Calu3 (cell line): Measurements from ENCODE around the gene VWC2. TPM values are rescaled to one million over a fixed set of nuclear protein-coding genes. Genes with fewer than 3 reads are reported as not detected.

Experiments used
- Bru-seq: library from RNA; stranded (reverse); fragments of 400-500 nt; gene quantifications from one replicate; lab custom pipeline; 2021; lab: Mats Ljungman, UMichigan
- BruChase-seq, 2 experiments: library from RNA; stranded (reverse); fragments of 400-500 nt; gene quantifications; one replicate each; lab custom pipeline; 2021; lab: Mats Ljungman, UMichigan
- BruUV-seq: library from RNA; stranded (reverse); fragments of 400-500 nt; replicated peaks from 2 replicates; lab custom pipeline; 2021; lab: Mats Ljungman, UMichigan
- CTCF ChIA-PET: fragments of 300-600 bp; sonication (Branson Sonifier 250); formaldehyde crosslinking; loops from one replicate; lab custom pipeline; 2022; ENCODE audit warnings: antibody characterized with exemption; lab: Charles Lee
- DNase-seq: peaks from one replicate; pipeline ENCODE4 v3.0.0; 2022
- H3K27ac Mint-ChIP-seq: one replicate; pipeline ENCODE4 v1.8.0; 2022; ENCODE audit warnings: mixed read lengths; ENCODE audit not compliant: unreplicated experiment
- H3K27me3 Mint-ChIP-seq: one replicate; pipeline ENCODE4 v1.8.0; 2022; ENCODE audit warnings: mixed read lengths; ENCODE audit not compliant: unreplicated experiment
- H3K36me3 Mint-ChIP-seq: one replicate; pipeline ENCODE4 v1.8.0; 2022; ENCODE audit warnings: mild to moderate bottlenecking, moderate library complexity, mixed read lengths; ENCODE audit not compliant: insufficient read depth, unreplicated experiment
- H3K4me1 Mint-ChIP-seq: one replicate; pipeline ENCODE4 v1.8.0; 2022; ENCODE audit warnings: mild to moderate bottlenecking, low read depth, mixed read lengths; ENCODE audit not compliant: unreplicated experiment
- H3K4me3 Mint-ChIP-seq: one replicate; pipeline ENCODE4 v1.8.0; 2022; ENCODE audit warnings: mild to moderate bottlenecking, low read depth, moderate library complexity, mixed read lengths; ENCODE audit not compliant: unreplicated experiment
- H3K9me3 Mint-ChIP-seq: one replicate; pipeline ENCODE4 v1.8.0; 2022; ENCODE audit warnings: low read depth, mixed read lengths; ENCODE audit not compliant: unreplicated experiment
- CTCF ChIP-seq: fragments of 200-600 bp; IDR thresholded peaks from one replicate; pipeline ENCODE4 v1.8.0; 2022; ENCODE audit warnings: antibody characterized with exemption; ENCODE audit not compliant: unreplicated experiment
- intact Hi-C: fragments of 100-400 bp; cut with micrococcal nuclease; formaldehyde crosslinking; loops from one replicate; pipeline ENCODE4 v1.10.0; 2022; ENCODE audit not compliant: unreplicated experiment
- long read RNA-seq: library from polyadenylated mRNA; stranded (forward); transcript quantifications from one replicate; pipeline ENCODE4 v2.0.0, GENCODE V29; 2022
- total RNA-seq: library from RNA; stranded (reverse); gene quantifications from 2 replicates; pipeline ENCODE4 v1.2.3, GENCODE V29; 2022

The VWC2 gene
- total RNA-seq (not detected in 2 replicates), Bru-seq, nascent RNA (not detected), BruChase-seq, experiment 1, labeled RNA remaining after a 6-hour chase (not detected), BruChase-seq, experiment 2, labeled RNA remaining after a 2-hour chase (not detected)
- long read RNA-seq = 0 reads

GRCh38 chr7:49773218-49773935 is at the start of gene VWC2:
TSS of gene VWC2 (plus strand) at chr7:49773638. CDS start at chr7:49775436, 1,798 bp downstream.
- CTCF ChIA-PET = no interaction called here
- TF ChIP-seq CTCF = no peak
- Mint-ChIP-seq H3K27me3 (peaks cover 22% of the 10 kb centered on the region), H3K4me3 (no peak within 1 kb of the TSS), H3K27ac (no peak within 1 kb of the TSS), H3K9me3 (peaks cover 11% of the 10 kb centered on the region), H3K4me1 (no peaks in the 10 kb centered on the region), H3K36me3 (no peaks in the 10 kb centered on the region)
- DNase-seq = no peak
- no TSS peak for BruUV-seq
- intact Hi-C loops = no loop called here

- no peak for DNase-seq
- TF ChIP-seq CTCF = no peak
- Mint-ChIP-seq H3K9me3 (peaks cover 21% of the 10 kb centered on the region), H3K27me3 (no peaks in the 10 kb centered on the region), H3K4me3 (no peak overlapping the region), H3K36me3 (no peaks in the 10 kb centered on the region), H3K27ac (no peak overlapping the region), H3K4me1 (no peaks in the 10 kb centered on the region)
- intact Hi-C loops = no loop called here
- CTCF ChIA-PET = no interaction called here
- no TSS peak for BruUV-seq
Observed at GRCh38 chr7:49724071-49724470, 49.4 kb upstream of the VWC2 start.

GRCh38 chr7:49731836-49732235 is 41.6 kb upstream of the VWC2 start:
- Mint-ChIP-seq H3K36me3 (no peaks in the 10 kb centered on the region), H3K27ac (no peak overlapping the region), H3K4me1 (no peaks in the 10 kb centered on the region), H3K4me3 (no peak overlapping the region), H3K9me3 (peaks cover 21% of the 10 kb centered on the region), H3K27me3 (no peaks in the 10 kb centered on the region)
- no peak for TF ChIP-seq CTCF
- BruUV-seq = no TSS peak
- intact Hi-C loops = no loop called here
- DNase-seq = no peak
- CTCF ChIA-PET = no interaction called here

GRCh38 chr7:49762666-49763065 is 10.8 kb upstream of the VWC2 start:
- no TSS peak for BruUV-seq

More at GRCh38 chr7:49762666-49763065, 10.8 kb upstream of the VWC2 start:
- DNase-seq = no peak
- intact Hi-C loops = no loop called here
- H3K4me1 Mint-ChIP-seq = no peaks in the 10 kb centered on the region
- peaks cover 2% of the 10 kb centered on the region for H3K9me3 Mint-ChIP-seq
- no peak overlapping the region for H3K4me3 Mint-ChIP-seq
- CTCF ChIA-PET = interaction anchor here (0.7 kb wide), 1 partner anchor 29 kb away, joined by 3 read pairs; no protein-coding TSS in a partner anchor
- H3K36me3 Mint-ChIP-seq = no peaks in the 10 kb centered on the region
- TF ChIP-seq CTCF = no peak
- no peaks in the 10 kb centered on the region for H3K27me3 Mint-ChIP-seq
- H3K27ac Mint-ChIP-seq = no peak overlapping the region
